Activated T-cell treated with anti-CD3 and anti-CD28 coated beads, Interleukin-2, amount 50 U/mL, for 1 hour (primary cell): Measurements from ENCODE around the gene PISD.
A peak's percentile ranks its signal among the peaks of the same experiment; 100 is the strongest.

Experiments used
- DNase-seq: peaks from one replicate; pipeline ENCODE4 v3.0.0-alpha.2; 2020

The PISD gene

GRCh38 chr22:31652088-31652487 is 9.9 kb downstream of the PISD start:
- no peak for DNase-seq

- DNase-seq: no peak
Observed at GRCh38 chr22:31651664-31652063, 10.4 kb downstream of the PISD start.

GRCh38 chr22:31650391-31650790 is 11.6 kb downstream of the PISD start:
- no peak for DNase-seq

- no peak for DNase-seq
Observed at GRCh38 chr22:31647523-31648320, 14.3 kb downstream of the PISD start.

- no peak for DNase-seq
Observed at GRCh38 chr22:31647066-31647465, 14.9 kb downstream of the PISD start.

GRCh38 chr22:31646186-31647019 is 15.6 kb downstream of the PISD start:
- no peak for DNase-seq

GRCh38 chr22:31639436-31640039 is 22.5 kb downstream of the PISD start:
- DNase-seq: no peak

GRCh38 chr22:31637891-31638618 is 24.0 kb downstream of the PISD start:
- DNase-seq: no peak

- DNase-seq: no peak
Observed at GRCh38 chr22:31637447-31637890, 24.5 kb downstream of the PISD start.

GRCh38 chr22:31635638-31636306 is 26.2 kb downstream of the PISD start:
- DNase-seq: no peak

- no peak for DNase-seq
Observed at GRCh38 chr22:31631436-31631835, 30.6 kb downstream of the PISD start.

GRCh38 chr22:31630331-31631329 is 31.4 kb downstream of the PISD start:
- peak; percentile 82 for DNase-seq

- no peak for DNase-seq
Observed at GRCh38 chr22:31629741-31630184, 32.3 kb downstream of the PISD start.

GRCh38 chr22:31628969-31629708 is 32.9 kb downstream of the PISD start:
- DNase-seq: no peak

GRCh38 chr22:31628362-31628761 is 33.7 kb downstream of the PISD start:
- no peak for DNase-seq

- no peak for DNase-seq
Observed at GRCh38 chr22:31627223-31627731, 34.7 kb downstream of the PISD start.

GRCh38 chr22:31626427-31627150 is 35.4 kb downstream of the PISD start:
- no peak for DNase-seq

- DNase-seq: no peak
Observed at GRCh38 chr22:31625661-31626426, 36.2 kb downstream of the PISD start.
